Measurements from ENCODE around the gene GNL3.
"Not testable (repeated sequence)": the region's sequence is repeated elsewhere in the genome, so short reads cannot be mapped to it uniquely, and the experiment has no call there.

GNL3 gene

DNA sequence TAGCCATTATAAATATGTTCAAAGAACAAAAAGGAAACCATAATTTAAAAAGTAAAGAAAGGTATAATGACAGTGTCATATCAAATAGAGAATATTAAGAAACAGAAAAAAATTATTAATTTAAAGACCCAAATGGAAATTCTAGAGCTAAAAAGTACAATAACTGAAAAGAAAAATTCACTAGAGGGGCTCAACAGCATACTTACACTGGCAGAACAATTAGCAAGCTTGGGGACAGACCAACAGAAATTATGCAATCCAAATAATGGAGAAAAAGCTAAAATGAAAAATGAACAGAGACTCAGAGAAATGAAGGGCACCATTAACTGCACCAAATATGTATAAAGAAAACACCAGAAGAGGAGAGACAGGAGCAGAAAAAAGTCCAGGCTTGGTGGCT is 33.8 kb downstream of the GNL3 start:
- no peak for DNase-seq (ENCODE audit: low read depth in 4 of 4, low spot score in 1 of 4)

- no peak for DNase-seq (ENCODE audit: low read depth in 4 of 4, low spot score in 1 of 4)
Observed at GRCh38 chr3:52721002-52721729, 35.3 kb downstream of the GNL3 start.

GRCh38 chr3:52721730-52722008 is 35.8 kb downstream of the GNL3 start:
- no peak for DNase-seq (ENCODE audit: low read depth in 4 of 4, low spot score in 1 of 4)

DNA sequence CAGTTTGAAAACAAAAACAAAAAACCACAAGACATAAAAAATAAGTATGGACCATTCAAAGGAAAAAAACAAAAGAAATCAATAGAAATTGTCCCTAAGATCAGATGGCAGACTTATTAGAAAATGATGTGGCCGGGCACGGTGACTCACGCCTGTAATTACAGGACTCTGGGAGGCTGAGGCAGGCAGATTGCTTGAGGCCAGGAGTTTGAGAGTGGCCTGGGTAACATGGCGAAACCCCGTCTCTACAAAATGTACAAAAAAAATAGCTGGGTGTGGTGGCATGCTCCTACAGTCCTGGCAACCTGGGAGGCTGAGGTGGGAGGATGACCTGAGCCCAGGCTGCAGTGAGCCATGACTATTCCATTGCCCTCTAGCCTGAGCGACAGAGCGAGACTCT is 36.7 kb downstream of the GNL3 start:
- DNase-seq (ENCODE audit: low read depth in 4 of 4, low spot score in 1 of 4) = no peak

DNA sequence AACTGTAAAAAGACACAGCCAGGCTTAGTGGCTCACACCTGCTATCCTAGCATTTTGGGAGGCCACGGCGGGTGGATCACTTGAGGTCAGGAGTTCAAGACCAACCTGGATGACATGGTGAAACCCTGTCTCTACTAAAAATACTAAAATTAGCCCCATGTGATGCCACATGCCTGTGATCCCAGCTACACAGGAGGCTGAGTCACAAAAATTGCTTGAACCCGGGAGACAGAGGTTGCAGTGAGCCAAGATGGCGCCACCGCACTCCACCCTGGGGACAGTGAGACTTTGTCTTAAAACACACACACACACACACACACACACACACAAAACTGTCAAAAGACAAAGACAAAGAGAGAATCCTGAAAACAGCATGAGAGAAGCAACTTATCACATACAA is 38.1 kb downstream of the GNL3 start:
- no peak for DNase-seq (ENCODE audit: low read depth in 4 of 4, low spot score in 1 of 4)

DNA sequence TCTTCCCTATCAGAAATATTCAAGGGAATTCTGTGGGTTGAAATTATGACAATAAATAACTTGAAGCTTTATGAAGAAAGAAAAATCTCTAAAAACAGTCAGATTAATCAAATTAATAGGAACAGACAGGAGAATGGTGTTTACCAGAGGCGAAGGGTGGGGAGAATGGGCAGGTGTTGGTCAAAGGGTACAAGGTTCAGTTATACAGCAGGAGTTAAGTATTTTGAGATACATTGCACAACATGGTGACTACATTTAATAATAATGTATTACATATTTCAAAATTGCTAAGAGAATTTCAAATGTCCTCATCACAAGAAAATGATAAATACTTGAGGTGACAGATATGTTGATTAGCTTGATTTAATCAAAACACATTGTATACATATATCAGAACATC is 38.7 kb downstream of the GNL3 start:
- no peak for DNase-seq (ENCODE audit: low read depth in 4 of 4, low spot score in 1 of 4)

DNA sequence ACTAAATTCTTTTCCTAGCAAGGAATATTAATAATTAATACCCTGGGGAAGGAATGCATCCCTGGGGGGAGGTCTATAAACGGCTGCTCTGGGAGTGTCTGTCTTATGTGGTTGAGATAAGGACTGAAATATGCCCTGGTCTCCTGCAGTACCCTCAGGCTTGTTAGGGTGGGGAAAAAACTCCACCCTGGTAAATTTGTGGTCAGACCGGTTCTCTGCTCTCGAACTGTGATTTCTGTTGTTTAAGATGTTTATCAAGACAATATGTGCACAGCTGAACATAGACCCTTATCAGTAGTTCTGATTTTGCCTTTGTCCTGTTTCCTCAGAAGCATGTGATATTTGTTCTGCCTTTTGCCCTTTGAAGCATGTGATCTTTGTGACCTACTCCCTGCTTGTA is 42.9 kb downstream of the GNL3 start:
- DNase-seq (ENCODE audit: low read depth in 4 of 4, low spot score in 1 of 4) = not testable (repeated sequence)

GRCh38 chr3:52730681-52731080 is 44.8 kb downstream of the GNL3 start:
- DNase-seq (ENCODE audit: low read depth in 4 of 4, low spot score in 1 of 4) = no peak

DNA sequence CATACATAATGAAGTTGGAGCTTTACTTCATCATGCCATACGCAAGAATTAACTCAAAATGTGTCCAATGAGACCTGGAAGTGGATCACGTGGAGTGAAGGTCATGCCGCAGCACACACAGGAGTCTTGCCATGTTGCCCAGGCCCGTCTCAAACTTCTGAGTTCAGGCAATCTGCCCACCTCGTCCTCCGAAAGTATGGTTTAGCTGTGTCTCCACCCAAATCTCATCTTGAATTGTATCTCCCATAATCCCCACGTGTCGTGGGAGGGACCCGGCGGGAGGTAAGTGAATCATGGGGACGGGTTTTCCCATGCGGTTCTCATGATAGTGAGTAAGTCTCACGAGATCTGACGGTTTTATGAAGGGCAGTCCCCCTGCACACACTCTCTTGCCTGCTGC is 45.8 kb downstream of the GNL3 start:
- DNase-seq (ENCODE audit: low read depth in 4 of 4, low spot score in 1 of 4) = no peak

GRCh38 chr3:52733256-52733891 is 47.5 kb downstream of the GNL3 start:
- DNase-seq (ENCODE audit: low read depth in 4 of 4, low spot score in 1 of 4) = no peak

- no peak for DNase-seq (ENCODE audit: low read depth in 4 of 4, low spot score in 1 of 4)
Observed at GRCh38 chr3:52739730-52740129, 53.9 kb downstream of the GNL3 start.

DNA sequence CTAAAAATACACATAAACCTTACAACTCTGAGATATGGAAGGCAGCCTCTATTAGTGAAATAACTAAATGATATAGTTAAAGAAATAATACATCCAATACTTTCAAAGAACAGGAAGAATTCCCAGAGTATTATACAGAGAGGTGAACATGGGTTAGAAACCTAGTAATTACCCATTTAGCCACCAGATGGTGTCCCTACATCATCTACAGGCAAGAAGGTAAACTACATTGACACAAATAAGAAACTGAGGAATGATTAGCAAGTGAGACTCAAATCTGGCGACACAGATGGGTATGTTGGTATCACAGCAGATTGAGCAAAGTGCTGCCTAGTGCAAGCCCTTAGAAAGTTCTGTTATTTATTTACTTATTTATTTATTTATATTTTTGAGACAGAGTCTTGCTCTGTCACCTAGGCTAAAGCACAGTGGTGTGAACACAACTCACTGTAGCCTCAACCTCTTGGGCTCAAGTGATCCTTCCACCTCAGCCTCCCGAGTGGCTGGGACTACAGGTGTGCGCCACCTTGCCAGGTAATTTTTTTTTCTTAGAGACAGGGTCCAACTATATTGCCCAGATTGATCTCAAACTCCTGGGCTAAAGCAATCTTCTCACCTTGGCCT is 56.7 kb downstream of the GNL3 start:
- no peak for DNase-seq (ENCODE audit: low read depth in 4 of 4, low spot score in 1 of 4)

DNA sequence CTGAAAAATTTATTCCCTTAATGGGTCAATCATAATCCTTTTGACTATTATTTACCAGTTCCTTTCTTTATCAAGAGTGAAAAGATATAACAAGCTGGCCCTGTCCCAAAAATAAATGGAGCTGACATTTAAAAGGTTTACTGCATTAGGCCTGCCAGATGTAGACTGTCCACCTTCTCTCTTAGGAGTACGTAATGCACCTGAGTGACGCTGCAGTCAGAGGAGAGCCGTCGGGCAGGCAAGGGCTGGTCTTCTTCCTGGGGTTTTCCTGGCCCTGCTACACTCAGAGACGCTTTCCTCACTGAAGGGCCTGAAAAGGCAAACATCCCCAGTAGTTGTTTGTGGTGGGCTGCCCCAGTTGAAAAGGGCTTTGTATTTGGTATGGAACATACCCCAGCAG is 57.3 kb downstream of the GNL3 start:
- no peak for DNase-seq (ENCODE audit: low read depth in 4 of 4, low spot score in 1 of 4)

DNA sequence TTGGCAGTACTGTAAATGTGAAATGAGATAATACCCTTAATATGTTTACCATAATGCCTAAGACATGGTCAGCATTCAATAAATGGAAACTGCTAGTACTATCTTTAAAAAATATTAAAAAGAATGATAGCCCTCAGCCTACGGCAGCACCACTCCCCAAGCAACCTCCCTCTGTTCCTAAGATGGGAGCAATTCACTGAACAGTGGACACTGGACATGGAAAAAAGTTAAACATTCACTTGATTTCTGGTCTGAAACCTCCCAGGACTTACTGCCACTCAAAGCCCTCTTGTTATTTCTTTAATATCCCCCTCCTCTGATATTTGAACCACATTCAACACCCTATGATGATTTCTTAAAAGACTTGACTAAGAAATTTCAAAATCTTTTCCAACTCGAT is 57.9 kb downstream of the GNL3 start:
- DNase-seq (ENCODE audit: low read depth in 4 of 4, low spot score in 1 of 4) = no peak

All from stimulated activated CD4-positive, alpha-beta T cell treated with anti-CD3 and anti-CD28 coated beads, Interleukin-1b, Interleukin-23, amount 100 ng/mL, for 24 hours (primary cell).